ENCODE results near the gene PTPRM.

Gene PTPRM

DNA sequence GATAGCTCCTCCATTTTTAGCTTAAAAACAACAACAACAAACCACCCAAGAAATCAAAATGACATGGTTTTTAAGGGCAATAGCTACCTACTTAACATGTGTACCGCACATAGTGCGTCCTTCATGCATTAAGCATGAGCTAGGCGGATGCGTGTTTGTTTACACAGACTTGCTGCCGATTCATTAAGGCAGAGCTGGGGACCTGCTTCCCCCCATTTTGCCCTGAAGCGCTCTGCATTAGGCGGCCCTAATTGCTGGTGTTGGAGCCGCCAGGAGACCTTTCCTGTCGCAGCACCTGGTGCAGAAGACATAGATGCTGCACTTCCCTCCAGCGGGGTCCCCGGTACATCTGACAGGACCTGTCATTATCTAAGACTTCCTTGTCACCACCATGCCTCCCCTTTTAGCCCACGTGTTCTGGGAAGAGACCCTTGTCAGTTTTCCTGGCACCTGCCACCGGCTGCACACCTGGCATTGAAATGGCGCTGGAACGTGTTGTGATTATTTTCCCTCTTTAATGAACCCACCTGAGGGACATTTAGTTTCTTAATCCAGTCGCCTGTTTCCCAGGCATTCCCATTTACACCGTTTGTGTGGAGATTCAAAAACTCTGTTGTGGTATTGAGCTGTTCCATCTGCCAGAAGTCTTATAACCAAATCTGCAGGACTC, 781.1 kb downstream of the PTPRM start:
- DNase-seq (ENCODE audit: low read depth) = no peak
- H3K4me3 ChIP-seq (ENCODE audit: low read depth, low read length) = no peak overlapping the region
- TF ChIP-seq, protein P1, sequence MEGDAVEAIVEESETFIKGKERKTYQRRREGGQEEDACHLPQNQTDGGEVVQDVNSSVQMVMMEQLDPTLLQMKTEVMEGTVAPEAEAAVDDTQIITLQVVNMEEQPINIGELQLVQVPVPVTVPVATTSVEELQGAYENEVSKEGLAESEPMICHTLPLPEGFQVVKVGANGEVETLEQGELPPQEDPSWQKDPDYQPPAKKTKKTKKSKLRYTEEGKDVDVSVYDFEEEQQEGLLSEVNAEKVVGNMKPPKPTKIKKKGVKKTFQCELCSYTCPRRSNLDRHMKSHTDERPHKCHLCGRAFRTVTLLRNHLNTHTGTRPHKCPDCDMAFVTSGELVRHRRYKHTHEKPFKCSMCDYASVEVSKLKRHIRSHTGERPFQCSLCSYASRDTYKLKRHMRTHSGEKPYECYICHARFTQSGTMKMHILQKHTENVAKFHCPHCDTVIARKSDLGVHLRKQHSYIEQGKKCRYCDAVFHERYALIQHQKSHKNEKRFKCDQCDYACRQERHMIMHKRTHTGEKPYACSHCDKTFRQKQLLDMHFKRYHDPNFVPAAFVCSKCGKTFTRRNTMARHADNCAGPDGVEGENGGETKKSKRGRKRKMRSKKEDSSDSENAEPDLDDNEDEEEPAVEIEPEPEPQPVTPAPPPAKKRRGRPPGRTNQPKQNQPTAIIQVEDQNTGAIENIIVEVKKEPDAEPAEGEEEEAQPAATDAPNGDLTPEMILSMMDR (conservative IDR thresholded peaks at IDR 0.05; ENCODE audit: low read depth, low read length) = no peak

DNA sequence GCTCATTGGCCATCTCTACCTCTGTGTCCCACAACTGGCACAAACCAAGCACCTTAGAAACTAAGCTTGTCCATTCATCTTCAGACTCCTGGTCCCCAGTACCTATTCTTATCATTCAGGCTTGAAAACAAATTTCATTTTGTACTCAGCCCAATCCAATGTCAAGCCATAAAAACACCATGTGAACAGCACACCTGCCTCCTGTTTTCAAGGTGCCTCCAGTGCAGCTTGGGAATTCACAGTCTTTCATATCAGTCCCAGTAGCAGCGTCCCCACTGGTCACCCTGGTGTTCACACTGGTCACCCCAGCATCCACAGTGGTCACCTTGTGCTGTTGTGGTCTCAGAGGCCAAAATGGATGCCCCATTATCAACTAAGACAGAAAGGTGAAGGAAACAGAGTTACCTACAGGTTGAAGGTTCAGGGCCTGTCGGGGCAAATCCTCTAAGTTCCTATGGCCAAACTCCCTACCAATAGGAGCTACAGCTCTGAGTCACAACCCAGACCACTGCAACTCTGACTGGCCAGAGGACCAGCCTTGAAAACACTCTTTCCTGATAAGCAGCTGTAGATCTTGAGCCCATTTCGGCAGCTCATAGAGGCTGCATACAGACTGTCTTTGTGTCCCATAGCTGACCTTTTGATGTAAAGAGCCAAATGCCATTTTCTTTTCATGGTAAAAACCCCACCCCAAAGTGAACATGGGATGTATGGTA, 782.6 kb downstream of the PTPRM start:
- no peak for DNase-seq (ENCODE audit: low read depth)
- no peak overlapping the region for H3K4me3 ChIP-seq (ENCODE audit: low read depth, low read length)
- TF ChIP-seq, protein P1 (conservative IDR thresholded peaks at IDR 0.05; ENCODE audit: low read depth, low read length) = no peak

DNA sequence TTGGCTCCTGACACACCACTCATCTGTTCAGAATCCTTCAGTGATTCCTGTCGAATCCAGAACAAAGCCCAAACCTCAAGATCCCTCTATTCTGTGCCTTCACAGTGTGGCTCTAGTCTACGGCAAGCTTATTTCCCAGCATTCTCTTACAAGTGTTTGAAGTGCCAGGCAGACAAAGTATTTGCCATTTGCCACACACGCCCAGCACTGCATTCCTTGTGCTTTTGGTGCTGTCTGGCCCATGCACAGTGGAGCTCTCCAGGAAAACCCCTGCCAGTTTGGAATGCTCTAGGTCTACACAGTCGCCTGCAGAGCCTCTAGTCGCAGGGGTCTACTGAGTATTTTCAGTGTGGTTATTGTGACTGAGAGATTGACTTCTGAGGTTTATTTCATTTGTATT, 783.5 kb downstream of the PTPRM start:
- TF ChIP-seq, protein P1 (conservative IDR thresholded peaks at IDR 0.05; ENCODE audit: low read depth, low read length) = no peak
- no peak overlapping the region for H3K4me3 ChIP-seq (ENCODE audit: low read depth, low read length)
- DNase-seq (ENCODE audit: low read depth) = no peak

DNA sequence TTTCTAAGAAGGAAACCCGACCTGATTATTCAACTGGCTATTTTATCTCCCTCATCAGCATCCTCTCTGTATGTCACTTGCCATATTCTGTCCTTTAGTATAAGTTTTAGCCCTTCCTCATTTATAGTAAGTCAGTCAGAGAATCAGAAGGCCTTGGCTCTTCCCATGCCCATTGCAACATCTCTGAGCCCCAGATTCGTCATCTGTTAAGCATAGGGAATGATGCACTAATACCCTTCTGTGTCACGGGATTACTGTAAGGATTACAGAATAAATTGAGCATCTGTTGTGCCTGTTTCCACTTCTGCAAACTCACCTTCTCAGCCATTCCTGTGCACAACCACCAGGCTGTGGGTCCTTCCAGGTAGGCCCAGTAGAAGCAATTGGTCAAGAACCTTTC, 784.0 kb downstream of the PTPRM start:
- H3K4me3 ChIP-seq (ENCODE audit: low read depth, low read length) = no peak overlapping the region
- TF ChIP-seq, protein P1 (conservative IDR thresholded peaks at IDR 0.05; ENCODE audit: low read depth, low read length) = no peak
- DNase-seq (ENCODE audit: low read depth) = no peak

DNA sequence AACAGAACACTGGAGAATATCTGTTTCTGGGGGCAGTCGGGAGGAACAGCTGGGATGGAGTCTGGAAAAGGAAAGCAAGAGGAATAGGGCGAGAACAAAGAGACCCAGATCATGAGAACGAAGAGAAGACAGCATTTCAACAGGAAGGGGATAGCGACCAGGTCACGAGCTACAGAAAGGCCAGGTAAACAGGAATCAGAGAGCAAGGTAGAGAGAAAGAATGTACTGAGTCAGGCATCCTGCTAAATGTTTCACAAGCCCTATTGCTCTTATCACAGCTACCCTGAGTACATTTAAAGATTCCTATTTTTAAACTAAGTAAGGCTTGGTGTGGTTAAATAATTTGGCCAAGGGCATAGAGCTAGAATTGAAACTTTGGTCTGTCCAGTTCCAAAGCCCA, 787.2 kb downstream of the PTPRM start:
- H3K4me3 ChIP-seq (ENCODE audit: low read depth, low read length) = no peak overlapping the region
- peak; percentile 21 for DNase-seq (ENCODE audit: low read depth)
- TF ChIP-seq, protein P1 (conservative IDR thresholded peaks at IDR 0.05; ENCODE audit: low read depth, low read length) = no peak

DNA sequence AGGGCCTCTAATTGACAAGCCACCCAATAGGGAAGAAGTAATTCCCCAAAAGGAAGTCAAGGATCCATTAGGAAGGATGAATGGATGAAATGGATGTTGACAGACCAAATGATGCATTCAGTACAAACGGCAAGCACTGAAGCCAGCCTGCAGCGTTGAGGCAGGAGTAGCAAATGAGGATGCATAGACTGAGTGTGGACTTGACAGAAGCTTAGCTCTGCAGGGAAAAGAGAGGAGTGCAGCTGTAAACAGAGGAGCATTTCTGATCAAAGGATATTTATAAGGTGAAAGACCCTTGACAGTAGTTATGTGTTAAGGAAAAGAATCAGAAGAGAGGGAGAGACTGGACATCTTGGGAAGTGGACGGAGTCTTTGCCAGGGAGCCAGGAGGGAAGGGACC, 788.9 kb downstream of the PTPRM start:
- TF ChIP-seq, protein P1 (conservative IDR thresholded peaks at IDR 0.05; ENCODE audit: low read depth, low read length) = no peak
- no peak for DNase-seq (ENCODE audit: low read depth)
- H3K4me3 ChIP-seq (ENCODE audit: low read depth, low read length) = no peak overlapping the region

DNA sequence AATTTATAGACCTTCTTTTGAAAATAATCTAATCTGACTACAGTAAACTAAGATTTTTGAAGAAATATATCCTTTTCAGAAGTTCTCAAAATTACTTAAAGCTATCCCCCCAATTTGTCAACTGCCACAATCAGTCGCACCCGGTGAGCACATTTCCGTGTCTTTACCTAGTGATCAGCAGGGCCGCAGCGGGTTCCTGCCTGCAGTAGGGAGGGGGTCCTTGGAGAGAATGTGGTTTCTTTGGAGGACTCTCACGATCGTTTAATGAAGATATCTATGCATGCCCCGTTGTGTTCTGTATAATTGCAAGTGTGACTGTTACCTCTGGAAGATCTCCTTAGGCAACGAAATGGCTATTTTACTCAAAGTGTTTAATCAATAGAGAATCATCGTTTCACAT, 790.2 kb downstream of the PTPRM start:
- DNase-seq (ENCODE audit: low read depth) = no peak
- H3K4me3 ChIP-seq (ENCODE audit: low read depth, low read length) = no peak overlapping the region
- TF ChIP-seq, protein P1 (conservative IDR thresholded peaks at IDR 0.05; ENCODE audit: low read depth, low read length) = no peak

Data from choroid plexus epithelial cell (primary cell).